HL-60/S4 treated with retinoic acid at 250 ng/mL for 4 days and 3 days (cell line): ENCODE results near the gene GOSR2.
"Not testable (repeated sequence)": the region's sequence is repeated elsewhere in the genome, so short reads cannot be mapped to it uniquely, and the experiment has no call there.

ENCODE experiments used
- in situ Hi-C: fragments of 300-500 bp; cut with MboI; formaldehyde crosslinking; loops from 2 replicates; pipeline ENCODE4 v1.7.0; 2022; ENCODE audit warnings: low sequenced_read_pairs

GOSR2 gene

DNA sequence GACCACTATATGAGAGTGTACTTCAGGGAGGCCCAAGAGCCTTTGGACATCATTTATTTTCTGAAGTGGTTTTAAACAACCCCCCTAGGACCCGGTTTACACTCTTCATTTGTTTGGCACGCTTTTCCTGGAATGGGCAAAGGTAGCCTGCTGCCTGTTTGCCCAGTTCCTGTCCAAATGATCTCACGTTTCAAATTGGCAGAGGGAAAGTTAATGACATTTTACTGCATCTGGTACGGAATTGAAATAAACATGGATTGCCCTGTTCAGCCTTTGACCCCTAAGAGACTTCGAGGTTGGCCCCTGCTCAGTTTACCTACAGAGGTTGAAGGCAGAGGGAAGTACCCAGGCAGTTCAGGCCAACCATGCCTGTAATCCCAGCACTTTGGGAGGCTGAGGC is 61.9 kb downstream of the GOSR2 start:
- in situ Hi-C loops = no loop called here

DNA sequence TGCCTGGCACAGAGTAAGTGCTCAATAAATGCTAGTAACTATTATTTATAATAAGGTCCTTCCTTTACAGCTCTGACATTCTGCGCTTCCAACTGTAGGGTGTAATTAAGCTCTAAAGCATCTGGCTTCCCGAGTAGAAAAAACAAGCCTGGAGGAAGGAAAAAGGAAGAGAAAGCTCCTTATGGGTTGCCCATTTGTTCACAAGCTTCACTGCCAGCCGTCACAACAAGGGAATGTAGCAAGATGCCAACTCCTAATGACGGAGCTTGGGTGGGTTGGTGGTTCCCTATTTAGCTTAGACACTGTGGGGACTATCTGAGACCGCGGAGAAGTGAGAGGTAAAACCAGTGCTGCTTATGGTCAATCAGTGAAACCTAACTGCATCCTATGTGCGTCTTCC is 63.4 kb downstream of the GOSR2 start:
- in situ Hi-C loops = no loop called here

DNA sequence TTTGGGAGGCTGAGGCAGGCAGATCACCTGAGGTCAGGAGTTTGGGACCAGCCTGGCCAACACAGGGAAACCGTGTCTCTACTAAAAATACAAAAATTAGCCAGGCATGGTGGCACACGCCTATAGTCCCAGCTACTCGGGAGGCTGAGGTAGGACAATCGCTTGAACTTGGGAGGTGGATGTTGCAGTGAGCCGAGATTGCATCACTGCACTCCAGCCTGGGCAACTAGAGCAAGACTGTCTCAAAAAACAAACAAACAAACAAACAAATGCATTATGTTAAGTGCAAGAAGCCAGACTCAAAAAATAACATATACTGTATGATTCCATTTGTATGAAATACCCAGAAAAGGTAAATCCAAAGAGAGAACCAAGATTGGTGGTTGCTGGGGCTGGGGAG is 65.0 kb downstream of the GOSR2 start:
- in situ Hi-C loops = not testable (repeated sequence)

DNA sequence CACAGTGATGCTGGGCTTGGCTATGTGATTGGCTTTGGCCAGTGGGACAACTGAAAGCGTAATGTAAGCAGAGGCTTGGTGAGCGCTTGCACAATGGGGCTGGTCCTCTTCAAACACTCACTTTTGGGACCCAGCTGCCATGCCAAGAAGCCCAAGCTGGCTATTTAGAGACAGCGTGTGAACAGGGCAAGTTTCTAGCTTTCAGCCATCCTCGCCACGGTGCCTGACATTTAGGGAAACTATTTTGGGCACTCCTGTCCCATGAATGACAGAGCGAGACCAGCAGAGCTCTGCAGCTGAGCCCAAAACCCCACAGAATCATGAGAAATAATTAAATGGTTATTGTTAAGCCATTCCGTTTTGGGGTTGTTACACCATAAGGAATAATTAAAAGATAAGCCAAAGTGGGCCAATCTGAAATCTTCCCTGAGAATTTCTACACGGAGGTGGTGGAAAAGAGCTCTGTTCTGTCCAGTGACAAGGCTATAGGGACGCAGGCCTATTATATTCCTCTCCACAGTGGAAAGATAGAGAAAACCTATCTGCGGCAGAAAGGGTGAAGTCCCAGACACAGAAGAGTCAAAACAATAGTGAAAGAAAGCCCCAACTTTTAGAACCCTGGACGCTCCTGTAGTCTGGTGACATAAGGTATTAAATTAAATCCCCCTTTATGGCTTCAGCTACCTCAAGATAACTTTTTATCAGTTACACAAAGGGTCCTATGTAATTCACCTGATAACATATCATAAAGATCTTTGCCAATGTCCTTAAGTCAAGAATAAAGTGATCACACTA is 66.9 kb downstream of the GOSR2 start:
- in situ Hi-C loops = no loop called here

DNA sequence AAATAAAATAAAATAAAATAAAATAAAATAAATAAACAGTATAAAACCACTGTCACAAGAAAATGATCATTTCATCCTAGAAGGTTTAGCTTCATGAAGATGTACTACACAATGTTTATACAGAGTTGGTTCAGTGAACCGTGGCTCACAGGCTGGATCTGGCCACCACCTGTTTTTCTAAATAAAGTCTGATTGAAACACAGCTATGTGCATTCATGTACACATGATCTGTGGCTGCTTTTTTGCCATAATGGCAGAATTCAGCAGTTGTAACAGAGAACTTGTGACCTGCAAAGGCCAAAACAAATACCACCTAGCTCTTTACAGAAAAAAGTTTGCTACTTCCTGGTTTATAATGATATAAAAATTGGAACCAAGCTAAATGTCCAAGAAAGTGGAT is 68.7 kb downstream of the GOSR2 start:
- in situ Hi-C loops = no loop called here
